ENCODE results near the gene RCAN2.
"Not testable (repeated sequence)": the region's sequence is repeated elsewhere in the genome, so short reads cannot be mapped to it uniquely, and the experiment has no call there.

Gene RCAN2

DNA sequence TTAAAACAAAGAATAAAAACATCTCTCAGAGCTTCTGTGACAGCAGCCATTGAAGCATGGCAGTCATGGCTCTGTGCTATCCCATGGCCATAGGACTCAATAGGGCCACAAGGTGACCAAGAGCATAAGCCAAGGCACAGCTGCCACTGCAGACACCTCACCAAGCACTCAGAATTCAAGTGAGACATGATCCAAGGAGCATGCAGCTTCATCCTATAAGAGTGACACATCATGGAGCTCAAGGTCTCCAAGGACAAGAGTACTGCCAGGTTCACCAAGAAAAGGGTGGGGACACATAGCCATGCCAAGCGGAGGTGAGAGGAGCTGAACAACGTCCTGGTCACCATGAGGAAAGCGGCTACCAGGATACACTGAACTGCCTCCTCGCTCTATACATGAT is 53.0 kb downstream of the RCAN2 start:
- no peak for DNase-seq

DNA sequence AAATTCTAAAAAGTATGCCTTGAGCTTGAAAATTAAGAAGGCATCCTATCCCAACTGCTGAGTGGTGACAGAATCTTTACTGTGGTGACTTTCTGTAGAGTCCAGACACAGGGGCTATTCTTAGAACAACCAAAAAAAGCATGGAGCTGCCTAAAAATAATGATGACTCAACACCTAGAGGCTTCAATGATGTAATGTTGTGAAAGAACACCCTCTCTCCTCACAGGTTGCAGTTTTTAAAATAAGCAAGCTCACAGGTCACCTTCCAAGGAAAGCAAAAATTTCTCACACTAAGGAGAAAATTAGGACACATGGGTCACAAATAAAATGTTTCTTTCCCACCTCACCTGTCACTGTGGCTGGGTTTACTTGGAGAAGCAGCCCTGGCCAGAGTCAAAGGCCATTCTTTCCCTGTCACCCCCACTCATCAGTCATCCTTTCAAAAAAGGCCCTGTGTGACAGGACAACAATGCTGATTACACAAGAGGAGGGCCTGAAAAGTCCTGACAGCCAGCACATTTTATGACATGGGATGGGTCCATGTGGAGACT is 53.5 kb downstream of the RCAN2 start:
- no peak for DNase-seq

DNA sequence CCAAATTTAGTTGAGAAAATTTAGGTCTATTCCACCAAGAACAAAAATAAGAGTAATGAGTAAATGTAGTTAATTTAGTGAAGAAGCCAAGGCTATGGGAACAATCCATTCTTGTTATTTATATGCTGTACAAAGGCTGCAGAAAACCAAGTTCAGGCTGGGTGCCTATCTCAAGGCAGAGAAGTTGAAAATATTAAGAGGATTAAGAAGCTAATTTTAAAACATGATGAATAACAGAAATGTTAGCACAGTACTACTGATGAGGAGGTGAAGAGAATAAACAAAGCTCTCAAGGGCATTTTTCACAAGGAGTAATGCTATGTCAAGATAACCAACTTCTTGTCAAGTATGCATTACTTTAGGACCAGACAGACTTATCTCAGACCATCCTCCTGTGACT is 68.6 kb downstream of the RCAN2 start:
- DNase-seq: no peak

DNA sequence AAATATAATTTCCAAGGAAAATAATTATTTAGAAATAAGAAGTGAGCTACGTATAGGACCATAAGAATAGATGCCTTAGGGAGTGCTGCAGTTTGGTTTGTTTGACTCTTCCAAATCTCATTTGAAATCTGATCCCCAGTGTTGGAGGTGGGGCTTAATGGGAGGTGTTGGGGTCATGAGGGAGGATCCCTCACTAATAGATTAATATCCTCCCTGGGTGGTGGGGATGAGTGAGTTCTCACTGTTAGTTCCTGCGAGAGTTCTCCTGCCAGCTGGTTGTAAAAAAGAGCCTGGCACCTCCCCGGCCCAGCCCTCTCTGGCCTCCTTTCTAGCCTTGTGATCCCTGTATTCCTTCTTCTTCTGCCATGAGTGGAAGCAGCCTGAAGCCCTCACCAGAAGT is 69.3 kb downstream of the RCAN2 start:
- no peak for DNase-seq

DNA sequence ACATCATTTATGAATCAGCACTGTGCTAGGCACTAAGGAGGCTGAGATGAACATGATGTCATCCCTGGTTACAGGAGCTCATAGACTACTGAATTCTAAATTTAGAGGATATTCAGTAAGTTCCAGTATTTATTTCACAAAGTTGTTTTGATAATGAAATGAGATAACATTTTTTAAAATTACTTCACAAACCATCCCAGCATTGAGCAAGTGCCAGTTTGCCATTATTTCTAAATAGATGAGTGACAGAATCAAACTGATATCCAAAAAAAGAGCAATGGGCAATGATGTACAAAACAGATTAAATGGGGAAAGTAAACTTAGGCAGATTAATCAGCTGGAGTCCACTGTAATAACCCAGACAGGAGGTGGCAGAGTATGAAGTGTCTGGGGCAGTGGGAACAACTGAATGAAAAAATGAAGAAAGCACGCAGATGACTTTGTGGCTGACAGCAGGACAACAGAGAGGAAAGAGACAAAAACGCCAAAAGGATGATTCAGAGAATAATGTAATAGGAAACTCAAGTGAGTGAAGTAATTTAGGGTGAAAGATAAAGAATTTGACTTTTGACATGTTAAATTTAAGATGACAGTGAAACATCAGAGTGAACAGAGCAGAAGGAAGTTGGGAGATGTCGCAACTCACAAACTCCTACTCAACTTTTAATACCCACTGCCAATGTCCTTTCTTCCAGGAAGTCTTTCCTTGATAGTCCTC is 70.2 kb downstream of the RCAN2 start:
- no peak for DNase-seq

DNA sequence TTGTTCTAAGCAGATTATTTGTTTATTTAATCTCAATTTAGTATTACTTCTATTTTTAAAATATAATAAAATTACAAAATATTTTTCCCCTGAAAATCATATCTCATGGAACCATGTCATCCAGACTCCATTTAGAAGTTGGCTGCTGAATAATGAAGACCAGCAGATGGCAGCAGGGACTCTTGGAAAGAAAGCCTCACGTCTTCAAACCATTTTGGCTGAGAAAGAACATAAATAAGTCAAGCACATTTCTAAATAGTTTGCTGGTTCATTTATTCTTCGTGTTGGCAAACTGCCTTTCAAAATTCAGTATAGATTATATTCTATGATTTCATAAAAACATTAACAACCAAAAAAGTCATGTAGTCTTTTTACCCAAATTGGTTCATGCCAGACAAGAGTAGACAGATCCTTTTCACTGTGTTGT is 71.7 kb downstream of the RCAN2 start:
- no peak for DNase-seq

DNA sequence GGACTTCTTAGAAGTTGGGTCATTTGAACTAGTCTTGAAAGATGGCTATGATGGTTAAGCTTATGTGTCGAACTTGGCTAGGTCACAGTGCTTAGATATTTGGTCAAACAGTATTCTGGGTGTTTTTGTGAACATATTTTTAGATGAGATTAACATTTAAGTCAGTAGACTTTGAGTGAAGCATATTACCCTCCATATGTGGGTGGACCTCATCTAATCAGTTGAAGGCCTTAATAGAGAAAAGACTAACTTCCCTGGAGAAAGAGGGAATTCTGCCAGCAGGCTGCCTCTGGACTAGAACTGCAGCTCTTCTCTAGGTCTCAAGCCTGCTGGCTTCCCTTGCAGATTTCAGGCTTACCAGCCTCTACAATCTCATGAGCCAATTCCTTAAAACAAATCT is 76.9 kb downstream of the RCAN2 start:
- DNase-seq: no peak

DNA sequence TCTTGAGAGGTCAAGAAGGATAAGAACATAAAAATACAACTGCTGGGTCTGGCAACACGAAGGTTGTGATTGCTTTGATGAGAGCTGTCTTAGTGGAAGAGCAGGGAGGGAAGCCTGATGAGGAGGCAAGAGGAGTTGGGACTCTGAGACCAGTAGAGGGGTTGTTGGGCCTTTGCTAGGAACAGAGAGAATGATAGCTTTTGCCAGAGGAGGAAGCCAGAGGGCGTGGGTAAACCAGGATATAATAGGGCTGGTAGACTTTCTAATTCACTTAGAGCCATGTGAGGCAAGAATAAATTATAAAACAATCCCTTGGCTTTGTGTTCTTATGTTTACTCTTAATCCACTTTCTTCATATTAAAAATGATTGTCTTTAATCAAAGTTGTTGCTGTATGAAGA is 78.6 kb downstream of the RCAN2 start:
- no peak for DNase-seq

DNA sequence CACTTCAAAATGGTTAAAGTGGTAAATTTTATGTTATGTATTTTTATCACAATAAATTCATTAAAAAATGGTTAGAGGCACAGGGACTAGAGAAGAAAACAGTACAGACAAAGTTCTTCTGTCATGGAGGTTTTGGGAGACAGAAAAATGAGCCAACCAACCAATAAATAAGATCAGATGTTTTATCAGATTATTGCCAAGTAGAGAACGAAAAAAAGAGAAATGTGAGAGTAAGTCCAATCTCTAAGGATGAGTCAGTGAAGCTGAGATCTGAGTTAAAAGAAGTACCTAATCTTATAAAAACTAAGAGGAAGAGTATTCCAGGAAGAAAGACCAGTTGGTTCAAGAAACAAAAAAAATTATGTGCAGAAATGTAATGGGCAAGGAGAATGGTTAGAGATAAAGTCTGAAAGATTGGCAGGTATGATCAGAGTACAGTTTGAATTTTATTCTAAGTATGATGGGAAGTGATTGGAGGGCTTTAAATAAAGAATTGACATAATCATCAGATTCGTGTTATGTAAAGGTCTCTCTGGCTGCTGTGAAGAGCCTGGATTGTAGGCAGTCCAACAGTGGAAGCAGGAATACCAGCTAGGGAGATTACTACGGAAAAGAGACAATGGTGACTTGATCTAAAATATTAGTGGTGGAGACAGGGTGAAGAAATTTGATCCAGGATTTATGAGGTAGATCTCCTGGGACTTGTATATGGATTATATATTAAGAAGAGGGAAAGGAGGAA is 79.6 kb downstream of the RCAN2 start:
- no peak for DNase-seq

DNA sequence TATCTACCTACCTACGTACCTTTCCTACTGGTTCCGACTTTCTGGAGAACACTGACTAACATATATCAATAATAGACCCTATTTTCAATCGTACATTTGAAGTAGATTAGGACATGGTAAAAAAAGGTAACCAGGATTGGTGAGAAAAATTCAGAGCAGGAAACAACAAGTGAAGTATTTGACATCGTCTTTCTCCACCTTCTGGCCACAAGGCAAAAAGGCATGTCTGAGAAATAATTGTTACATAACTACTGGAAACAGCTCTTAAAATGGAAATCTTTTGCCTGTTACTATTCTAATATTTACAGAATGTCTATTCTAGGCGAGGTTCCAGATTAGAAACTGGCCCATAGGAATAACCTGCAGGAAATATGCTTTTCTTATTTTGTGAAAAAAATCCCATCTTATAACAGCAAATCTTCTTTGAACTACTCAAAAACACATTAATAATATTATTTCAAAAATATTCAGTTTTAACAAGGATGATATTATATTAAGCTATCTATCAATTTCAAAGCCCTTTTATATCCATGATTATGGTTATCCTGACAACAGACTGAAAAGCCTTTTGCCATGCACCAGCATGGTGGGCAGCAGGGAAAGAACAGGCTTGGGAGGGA is 80.8 kb downstream of the RCAN2 start:
- DNase-seq: no peak

DNA sequence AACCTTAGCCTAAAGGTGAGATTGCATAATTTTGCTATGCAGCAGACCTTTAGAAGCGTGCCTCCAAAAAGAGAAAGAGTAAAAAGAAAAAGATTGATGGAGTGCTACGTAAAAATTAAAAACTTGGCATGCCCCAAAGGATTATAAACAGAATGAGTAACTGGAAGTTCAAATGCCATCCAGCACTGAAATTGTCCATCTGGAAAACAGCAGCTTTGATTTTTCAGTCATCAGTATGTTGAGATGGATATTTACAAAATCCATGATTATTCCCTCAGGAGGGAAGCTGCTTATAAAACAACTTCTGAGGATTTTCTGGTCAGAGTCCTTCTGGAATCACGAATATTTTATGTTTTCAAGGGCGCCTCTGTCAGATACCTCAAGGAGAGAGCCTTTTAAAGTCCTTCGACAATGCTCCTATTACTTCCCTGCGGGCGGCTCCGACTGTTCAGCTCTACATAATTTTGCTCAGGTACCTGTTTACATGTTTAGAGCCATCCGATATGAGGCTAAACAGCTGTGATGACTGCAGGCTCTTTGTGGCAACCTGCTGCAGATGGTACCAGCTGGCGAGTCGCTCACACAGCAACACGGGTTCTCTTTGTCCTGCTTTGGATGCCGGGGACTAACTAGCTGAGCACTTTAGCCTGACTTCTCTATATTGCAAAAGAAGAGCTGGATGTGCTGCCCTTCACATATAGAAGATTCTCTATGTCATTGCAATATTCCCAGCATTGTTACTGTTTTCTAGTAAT is 83.3 kb downstream of the RCAN2 start:
- no peak for DNase-seq

DNA sequence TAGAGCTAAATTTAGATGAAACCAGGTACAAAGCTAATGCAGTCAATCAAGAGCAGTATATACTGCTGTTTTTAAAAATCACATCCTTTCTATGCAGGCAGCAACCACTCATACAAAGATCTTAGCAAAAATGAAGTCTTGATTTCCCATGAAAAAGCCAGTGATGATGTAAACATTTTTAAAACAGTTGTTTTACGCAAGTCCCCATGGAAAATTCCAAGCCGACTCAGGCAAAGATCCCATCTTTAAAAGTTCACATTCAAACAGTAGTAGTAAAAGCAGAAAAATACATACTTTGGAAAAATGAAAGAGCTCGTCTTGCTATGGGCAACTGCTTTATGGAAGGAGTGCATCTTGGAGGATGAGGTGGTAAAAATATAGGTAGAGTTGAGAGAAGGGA is 84.0 kb downstream of the RCAN2 start:
- DNase-seq: no peak

DNA sequence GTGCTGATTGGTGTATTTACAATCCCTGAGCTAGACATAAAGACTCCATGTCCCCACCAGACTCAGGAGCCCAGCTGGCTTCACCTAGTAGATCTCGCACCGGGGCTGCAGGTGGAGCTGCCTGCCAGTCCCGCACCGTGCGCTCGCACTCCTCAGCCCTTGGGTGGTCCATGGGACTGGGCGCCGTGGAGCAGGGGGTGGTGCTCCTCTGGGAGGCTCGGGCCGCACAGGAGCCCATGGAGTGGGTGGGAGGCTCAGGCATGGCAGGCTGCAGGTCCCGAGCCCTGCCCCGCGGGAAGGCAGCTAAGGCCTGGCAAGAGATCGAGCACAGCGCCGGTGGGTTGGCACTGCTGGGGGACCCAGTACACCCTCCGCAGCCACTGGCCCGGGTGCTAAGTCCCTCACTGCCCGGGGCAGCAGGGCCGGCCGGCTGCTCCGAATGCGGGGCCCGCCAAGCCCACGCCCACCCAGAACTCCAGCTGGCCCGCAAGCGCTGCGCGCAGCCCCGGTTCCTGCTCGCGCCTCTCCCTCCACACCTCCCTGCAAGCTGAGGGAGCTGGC is 85.5 kb downstream of the RCAN2 start:
- DNase-seq: not testable (repeated sequence)

DNA sequence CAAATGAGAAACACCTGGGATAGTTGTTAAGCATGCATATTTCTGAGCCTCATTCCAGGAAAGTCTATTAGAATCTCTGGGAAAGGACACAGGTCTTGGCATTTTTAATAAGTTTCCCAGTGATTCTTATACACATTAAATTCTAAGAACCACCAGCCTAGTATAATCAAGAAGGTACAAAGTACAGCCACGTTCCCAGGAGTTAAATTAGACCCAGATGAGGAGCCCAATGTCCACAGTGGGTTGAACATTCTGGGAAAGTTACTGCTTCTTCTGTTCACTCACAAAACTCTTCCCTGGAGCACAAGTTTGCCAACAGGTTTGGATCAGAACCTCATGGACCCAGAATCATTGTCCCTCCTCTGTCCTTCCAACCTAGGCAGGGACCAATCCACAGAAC is 90.4 kb downstream of the RCAN2 start:
- DNase-seq: no peak

DNA sequence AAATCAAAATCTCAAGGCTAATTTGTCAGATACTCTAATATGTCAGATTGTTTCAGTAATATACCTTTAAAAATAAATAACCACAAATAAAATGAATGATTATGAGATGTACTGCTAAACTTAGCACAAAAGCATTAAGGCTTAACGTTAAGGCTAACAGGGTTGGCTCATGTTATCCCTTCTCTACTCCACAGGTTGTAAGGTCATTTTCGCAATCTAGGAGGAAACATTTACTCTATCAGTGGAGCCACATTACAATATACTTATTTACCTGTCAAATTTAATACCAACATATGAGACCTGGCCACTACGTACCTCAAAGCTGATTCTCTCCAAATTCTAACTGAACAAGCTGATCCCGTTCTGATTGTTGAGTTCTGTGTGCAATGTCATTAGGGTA is 95.7 kb downstream of the RCAN2 start:
- DNase-seq: no peak

DNA sequence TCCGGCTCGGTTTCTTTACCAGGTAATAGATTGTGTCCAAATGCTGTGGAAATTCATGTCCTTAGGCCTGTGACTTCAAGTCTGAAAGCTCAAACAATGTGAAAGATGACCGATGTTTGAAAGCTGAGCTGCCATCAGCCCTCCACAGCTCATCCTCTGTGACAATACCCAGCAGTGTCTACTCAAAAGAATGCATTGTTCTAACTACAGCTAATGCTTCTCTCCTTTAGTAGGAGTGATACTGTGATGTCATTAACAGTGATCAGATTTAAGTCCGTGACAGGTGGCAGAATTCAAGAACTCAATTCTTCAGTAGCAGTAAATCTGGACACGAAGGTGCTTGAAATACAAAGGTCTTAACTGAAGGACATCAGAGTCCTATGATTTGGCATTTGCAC is 97.3 kb downstream of the RCAN2 start:
- no peak for DNase-seq

DNA sequence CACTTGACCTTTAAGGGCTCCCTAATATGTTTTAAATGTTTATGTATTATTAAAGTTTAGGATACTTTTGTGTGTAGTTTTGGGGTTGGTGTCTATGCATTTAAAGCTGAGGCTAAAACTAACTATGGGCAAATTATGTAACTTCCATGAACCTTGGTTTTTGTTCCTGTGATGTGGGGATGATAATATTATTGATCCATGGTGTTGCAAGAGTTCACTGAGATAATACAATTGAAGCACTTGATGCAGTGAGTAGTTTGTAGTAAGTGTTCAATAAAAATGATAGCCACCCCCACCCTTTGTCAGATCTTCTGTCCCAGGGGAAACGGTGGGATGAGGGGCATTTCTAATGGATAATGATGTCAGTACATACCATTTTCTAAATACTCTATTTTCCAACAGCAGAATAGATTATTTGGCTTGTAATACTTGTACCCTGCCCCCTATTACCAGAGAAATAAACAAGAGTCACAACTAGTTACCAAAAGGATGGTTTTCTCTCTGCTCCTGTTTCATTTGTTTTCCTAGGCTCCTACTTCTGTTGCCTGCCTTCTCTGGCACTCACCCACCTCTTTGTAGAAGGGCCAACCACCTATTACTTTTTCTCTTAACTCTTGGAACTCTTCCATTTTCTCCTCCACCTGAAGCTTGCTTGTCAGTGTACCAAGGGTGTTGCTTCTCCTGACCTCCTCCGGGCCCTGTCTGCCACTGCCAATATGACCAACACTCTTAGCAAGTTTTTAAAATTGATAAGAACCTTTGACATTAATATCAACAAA is 97.9 kb downstream of the RCAN2 start:
- DNase-seq: no peak

DNA sequence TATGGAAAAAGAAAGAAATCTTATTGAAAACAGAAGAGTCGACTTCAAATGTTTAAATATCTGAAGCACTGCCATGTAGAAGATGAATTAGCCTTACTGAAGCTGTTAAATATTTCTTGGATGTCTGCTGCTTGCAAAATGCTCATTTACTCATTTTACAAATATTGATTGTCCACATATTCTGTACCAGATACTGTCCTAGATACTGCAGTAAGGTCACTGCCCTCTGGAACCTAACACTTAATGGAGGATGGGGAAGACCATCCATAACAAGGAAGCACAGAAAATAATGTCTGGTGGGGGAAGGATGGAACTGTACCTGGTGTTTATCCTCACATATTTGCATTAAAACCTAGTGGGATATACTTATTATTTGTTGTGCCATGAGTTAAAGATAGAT is 99.0 kb downstream of the RCAN2 start:
- DNase-seq: no peak

DNA sequence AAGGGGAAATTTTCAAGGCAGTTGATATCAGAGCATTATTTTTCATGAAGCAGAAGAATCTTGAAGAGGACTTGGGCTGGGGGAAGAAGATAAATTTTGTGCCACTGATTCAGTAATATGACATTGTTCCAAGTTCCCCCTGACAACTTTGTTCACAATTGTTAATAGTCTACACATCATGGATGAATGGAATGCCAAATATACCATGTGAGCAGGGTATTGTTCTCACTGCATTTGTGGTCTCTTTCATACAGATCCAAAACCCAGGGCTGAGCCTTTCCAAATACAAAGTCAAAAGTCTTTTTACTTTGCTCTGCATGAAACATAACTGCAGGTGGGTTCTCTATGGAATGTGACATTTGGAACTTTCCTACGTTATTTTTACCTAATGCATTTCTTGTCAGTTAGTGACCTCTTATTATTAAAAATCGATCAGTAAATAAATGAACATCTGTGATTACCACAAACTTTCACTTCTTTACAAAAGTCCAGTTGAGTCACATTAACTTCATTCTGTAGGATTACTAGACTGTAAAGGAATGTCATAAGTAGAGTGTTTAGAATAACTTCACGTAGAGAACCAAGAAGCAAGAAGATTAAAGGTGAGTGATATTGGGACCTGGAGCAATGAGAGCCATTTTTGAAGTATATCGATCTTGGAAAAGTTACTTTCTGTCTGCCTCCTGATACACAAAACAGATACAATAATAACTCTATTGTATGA is 100.9 kb downstream of the RCAN2 start:
- DNase-seq: no peak

DNA sequence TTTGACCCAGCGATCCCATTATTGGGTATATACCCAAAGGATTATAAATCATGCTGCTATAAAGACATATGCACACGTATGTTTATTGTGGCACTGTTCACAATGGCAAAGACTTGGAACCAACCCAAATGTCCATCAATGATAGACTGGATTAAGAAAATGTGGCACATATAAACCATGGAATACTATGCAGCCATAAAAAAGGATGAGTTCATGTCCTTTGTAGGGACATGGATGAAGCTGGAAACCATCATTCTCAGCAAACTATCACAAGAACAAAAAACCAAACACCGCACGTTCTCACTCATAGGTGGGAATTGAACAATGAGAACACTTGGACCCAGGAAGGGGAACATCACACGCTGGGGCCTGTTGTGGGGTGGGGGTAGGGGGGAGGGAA is 103.5 kb downstream of the RCAN2 start:
- DNase-seq: not testable (repeated sequence)

DNA sequence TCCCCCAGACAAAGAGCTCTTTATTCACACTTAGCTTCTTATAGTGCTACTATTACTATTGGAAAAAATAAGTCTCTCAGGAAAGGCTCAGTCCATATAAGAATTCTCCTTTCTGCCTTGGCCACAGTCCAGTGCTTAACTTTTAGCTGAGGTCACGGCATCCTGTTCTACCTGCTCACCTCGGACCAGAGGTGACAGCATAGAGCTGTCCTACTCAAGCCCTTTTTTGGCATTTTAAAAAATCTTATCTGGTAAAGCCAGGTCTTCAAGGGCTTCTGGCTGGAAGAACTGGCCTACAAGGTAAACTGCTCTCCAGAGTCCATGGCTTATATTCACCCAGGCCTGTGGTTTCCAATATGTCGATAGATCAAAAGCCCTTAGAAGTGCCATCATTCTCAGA is 109.7 kb downstream of the RCAN2 start:
- DNase-seq: no peak

Data from NK-92 treated with Interleukin-12 subunit alpha and Interleukin-12 subunit beta, amount 100 ng/mL, for 24 hours (cell line).